HT1080 (cell line): ENCODE results near the gene TECTA. TPM values are rescaled to one million over a fixed set of nuclear protein-coding genes. Genes with fewer than 3 reads are reported as not detected.
A peak's percentile ranks its signal among the peaks of the same experiment; 100 is the strongest.
"Not testable (repeated sequence)": the region's sequence is repeated elsewhere in the genome, so short reads cannot be mapped to it uniquely, and the experiment has no call there.

Experiments
- DNase-seq: peaks from one replicate; pipeline ENCODE4 v3.0.0-alpha.2; 2015; ENCODE audit warnings: low read depth
- total RNA-seq: library from RNA; depleted of rRNA; stranded (reverse); fragments of >200 nt; shearing (Covaris generic); gene quantifications from 2 replicates; pipeline ENCODE4 v1.2.3, GENCODE V29; 2014

TECTA gene
- total RNA-seq, 1 experiment from 2014 or later = 0.53 TPM

DNA sequence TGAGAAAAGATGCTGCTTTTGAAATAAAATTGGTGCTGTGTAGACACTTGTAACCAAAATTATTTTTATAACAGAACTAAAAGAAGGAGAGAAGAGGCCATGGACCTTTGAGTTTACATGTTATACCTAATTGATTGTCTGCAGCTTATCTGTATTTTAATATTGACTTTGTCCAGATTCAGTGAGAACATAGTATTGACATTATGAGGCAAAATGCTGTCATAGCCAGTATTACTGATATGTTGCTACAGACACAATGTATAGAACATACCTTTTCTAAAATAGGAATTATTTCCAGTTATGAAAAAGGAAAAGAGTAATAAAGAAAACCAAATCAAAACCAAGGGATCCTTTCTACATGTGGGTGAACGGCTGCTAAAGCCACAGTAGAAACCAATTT lies 11.5 kb upstream of the TECTA start:
- DNase-seq = no peak

GRCh38 chr11:121090145-121090721 lies 10.8 kb upstream of the TECTA start:
- no peak for DNase-seq

DNA sequence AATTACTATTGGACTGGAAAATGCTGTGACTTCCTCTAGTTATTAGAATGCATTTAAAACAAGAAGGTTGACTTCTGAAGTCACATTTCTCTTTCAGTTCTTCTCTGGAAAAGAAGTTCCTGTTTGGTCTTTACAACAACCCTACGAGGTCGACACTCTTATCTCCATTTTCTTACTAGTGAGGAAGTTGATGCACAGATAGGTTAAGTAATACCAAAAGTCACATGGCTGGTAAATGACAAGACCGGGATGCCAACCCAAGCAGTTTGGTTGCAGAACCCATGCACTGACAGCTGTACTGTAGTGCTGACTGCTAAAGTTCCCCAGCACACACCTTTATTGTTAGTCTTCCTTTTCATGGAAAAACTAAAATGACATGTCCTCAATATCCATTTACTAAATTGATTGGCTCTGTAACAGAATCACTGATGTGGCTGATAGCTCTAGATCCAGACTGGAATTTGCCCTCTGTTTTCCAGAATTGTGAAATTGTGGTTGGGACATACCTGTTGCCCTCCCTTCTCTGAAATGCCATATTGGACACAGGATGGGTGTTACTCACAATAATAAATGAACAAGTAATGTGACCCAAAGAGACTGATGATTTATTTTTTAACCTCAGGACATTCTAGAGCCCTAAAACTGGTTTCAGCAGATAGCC lies 9.4 kb upstream of the TECTA start:
- no peak for DNase-seq

DNA sequence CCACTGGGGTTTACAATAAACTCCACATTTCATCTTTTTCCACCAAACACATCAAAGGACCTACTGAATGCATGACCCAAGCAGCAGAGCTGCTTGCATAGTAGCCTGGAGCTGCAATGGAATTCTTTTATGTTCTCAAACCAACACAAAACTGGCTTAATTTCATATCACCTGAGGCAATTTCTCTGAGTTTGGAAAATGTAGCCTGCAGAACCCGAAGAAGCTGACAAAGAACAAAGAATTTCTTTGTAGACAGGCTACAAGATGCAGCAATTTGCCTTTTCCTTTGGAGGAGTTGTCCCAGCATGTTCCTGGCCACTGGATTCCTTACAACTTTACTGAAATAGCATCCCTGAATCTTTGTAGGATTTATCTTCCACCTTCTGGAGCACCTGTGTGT lies 5.5 kb upstream of the TECTA start:
- no peak for DNase-seq

- no peak for DNase-seq
Observed at GRCh38 chr11:121099364-121099763, 1.7 kb upstream of the TECTA start.

GRCh38 chr11:121099885-121100284 lies 1.2 kb upstream of the TECTA start:
- no peak for DNase-seq

DNA sequence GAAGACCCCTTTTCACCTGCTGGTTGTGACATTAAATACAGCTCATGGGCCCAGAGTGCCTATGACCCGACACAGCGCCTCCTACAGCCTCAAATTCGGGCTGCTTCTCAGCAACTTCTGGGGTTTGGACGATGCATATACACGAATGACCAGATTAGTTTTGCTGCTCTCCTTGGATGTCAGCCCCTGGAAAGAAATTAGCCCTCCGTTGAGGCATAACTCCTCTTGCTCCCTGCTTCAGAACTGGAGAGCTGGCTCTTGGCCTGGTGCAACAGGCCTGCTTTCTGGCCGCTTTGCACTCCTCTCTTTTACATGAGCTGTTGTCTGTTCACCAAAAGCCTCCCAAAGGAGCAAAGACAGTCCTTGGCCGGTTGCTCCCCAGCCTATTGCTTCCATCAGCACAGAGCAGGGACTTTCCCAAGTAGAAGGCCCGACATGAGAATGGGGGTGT lies 3.3 kb downstream of the TECTA start:
- no peak for DNase-seq

- DNase-seq = no peak
Observed at GRCh38 chr11:121105063-121105480, 4.0 kb downstream of the TECTA start.

GRCh38 chr11:121105481-121106195 lies 4.6 kb downstream of the TECTA start:
- no peak for DNase-seq

- peak; percentile 24 for DNase-seq
Observed at GRCh38 chr11:121106812-121107211, 5.8 kb downstream of the TECTA start.

DNA sequence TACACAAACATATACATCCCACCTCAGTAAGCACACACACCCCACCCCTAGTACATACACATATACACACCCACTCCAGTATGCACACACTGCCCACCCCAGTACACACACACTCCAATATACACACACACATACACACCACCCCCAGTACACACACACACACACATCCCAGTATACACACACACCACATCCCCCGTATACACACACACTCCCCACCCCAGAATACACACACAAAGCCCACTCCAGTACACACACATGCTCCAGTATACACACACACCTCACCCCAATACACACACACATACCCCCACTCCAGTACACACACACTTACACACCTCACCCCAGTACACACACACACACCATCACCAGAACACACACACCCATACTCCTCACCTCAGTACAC lies 7.4 kb downstream of the TECTA start:
- no peak for DNase-seq

GRCh38 chr11:121109471-121109870 lies 8.4 kb downstream of the TECTA start:
- DNase-seq = no peak

DNA sequence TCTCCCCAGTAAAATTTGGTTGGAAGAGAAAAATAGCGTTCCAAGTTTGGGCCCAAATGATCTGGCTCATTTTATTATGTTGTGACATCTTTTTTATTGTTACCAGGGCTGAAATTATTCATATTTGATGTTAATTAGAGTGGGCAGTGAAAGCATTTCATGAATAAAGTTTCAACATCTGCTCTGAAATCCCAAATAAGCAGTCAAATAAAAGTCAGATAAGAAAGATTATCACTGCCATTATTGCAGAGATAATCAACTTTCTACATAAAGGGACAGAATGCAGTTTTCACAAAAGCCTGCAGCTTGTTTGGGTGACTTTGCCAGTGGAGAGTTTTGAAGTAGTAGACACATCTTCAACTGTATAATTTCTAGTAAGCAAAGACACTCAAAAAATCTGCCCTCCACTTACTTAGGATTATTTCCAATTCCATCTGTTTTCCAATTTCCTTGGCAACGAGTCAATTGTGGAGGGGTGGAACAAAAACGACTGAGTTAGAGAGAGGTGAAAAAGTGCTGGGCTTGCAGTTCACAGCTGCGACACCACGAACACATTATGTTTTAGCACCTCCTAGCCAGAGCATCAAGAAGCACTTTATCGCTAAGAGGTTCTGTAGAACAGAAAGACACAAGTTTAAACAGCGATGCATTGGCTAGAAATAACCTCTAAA lies 9.0 kb downstream of the TECTA start:
- DNase-seq = no peak

DNA sequence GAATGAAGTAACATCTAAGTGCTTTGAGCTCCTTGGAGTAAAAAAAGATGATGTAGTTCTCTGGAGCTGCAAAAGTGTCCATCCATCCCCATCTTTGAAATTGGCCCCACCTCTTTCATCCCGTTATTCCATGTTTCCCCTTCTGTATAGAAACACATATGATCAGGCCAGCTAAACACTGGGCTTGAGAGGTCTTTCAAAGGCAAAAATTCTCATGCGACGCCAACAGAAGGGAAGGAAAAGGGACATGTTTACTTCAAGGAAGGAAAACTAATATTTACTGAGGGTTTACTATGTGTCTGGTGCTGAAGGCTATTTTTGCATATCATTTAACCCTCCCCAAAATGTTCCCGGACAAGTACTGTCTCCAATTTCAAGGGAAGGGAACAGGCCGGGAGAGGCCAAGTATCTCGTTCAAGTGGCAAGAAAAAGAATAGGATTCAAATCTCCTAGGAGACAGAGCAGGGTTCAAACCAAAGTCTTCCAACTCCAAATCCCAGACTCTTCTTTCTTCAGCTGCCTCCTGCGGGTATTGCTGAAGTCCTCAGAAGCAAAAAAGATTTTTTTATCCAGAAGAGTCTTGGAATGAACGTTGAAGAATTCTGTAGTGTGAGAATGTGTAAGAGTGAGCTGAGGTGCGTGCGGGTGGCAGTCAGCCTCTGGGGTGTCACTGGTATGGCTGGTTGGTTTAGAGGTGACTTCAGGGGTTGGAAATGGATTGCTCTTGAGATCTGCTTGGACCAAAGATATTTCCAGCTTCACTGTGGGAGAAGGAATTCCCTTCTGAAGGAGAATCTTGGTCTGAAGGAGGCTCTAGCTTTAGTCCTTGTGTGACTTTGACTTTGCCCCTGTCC lies 10.1 kb downstream of the TECTA start:
- no peak for DNase-seq

- peak; percentile 82 for DNase-seq
Observed at GRCh38 chr11:121112498-121113455, 11.7 kb downstream of the TECTA start.

DNA sequence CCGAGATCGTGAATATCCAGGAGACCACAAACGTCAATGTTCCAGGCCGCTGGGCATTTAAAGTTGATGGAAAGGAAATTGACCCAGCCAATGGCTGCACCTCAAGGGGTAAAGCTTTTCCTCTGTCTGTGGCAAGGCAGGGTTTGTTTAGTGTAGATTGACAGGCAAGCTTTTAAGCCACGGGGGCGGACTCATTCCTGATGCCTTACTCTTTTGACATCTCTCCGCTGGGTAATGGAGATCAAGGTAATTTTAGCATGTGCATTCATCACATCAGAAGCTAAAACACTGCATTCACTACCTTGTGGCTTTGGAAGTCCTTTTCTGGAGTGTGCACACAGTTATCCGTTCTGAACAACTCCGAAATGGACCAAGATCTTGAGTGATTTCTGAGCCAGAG lies 12.6 kb downstream of the TECTA start:
- no peak for DNase-seq

GRCh38 chr11:121115024-121115423 lies 14.0 kb downstream of the TECTA start:
- DNase-seq = not testable (repeated sequence)

GRCh38 chr11:121117788-121118187 lies 16.7 kb downstream of the TECTA start:
- DNase-seq = peak; percentile 60

DNA sequence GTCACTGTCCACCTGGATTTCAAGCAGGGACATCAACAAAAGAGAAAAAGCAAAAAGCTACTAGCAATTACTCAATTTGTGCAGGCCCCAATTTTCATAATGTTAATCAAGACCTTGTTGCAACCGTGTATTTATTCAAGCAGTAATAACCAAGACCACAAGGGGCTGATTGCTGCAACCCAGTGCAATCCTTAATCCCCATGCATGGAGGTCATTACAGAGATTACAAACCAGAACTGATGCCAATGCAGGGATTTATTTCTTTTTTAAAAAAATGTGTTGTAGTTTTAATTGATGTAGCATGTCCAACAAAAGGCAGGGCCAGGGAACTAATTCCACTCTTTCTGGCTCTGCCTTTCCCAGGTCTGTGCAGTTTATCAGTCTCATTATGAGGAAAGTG lies 18.4 kb downstream of the TECTA start:
- no peak for DNase-seq

GRCh38 chr11:121122328-121122727 lies 21.3 kb downstream of the TECTA start:
- no peak for DNase-seq
